HepG2 (cell line): ENCODE results near the gene TMEM256. TPM values are rescaled to one million over a fixed set of nuclear protein-coding genes. Genes with fewer than 3 reads are reported as not detected.

Source experiments
- ATAC-seq: fragments of 200-7000 bp; cut with Tn5 transposase; 3 replicates; pipeline ENCODE4 v1.9.1; 2020; ENCODE audit warnings: mild to moderate bottlenecking, moderate library complexity
- BruUV-seq: library from RNA; stranded (reverse); fragments of 400-500 nt; replicated peaks from 2 replicates; lab custom pipeline; 2021; lab: Mats Ljungman, UMichigan
- CTCF ChIA-PET: fragments of 300-600 bp; formaldehyde crosslinking; extraction: SDS; loops from one replicate; lab custom pipeline; 2021; ENCODE audit warnings: low total read pairs, inconsistent platforms, low intra/inter-chr PET ratio; lab: Yijun Ruan, JAX
- POLR2A ChIA-PET: fragments of 350-600 bp; sonication (Branson Sonifier 250); formaldehyde crosslinking; loops from one replicate; lab custom pipeline; 2020; ENCODE audit warnings: antibody characterized with exemption, inconsistent platforms; lab: Yijun Ruan, JAX
- DNase-seq: peaks from one replicate; pipeline ENCODE4 v3.0.0-alpha.2; 2015; ENCODE audit warnings: low spot score
- FAIRE-seq: peaks from 3 replicates; lab custom pipeline; 2011; peaks lifted over from hg19 to GRCh38; lab: Jason Lieb, UNC
- H2AFZ ChIP-seq: one replicate; pipeline ENCODE4 v1.6.1; 2011; ENCODE audit warnings: low read length, inconsistent platforms
- H3K27ac ChIP-seq: fragments of 300-600 bp; 3 replicates; pipeline ENCODE4 v1.8.0; 2011; ENCODE audit warnings: mixed run types, mild to moderate bottlenecking, mixed read lengths, low read length, inconsistent platforms; ENCODE audit not compliant: insufficient read depth; ENCODE audit errors: extremely low read length
- H3K27me3 ChIP-seq, 2 experiments: fragments of 200-600 bp in 1 of 2; 2 replicates in 1 of 2; 3 replicates in 1 of 2; pipeline versions ENCODE4 v1.6.0 to v1.8.0; 2011; ENCODE audit warnings: low read length in 2 of 2, mild to moderate bottlenecking in 2 of 2, moderate library complexity in 2 of 2, inconsistent platforms in 1 of 2; ENCODE audit not compliant: insufficient read depth in 2 of 2, control insufficient read depth in 1 of 2
- H3K36me3 ChIP-seq, 2 experiments: fragments of 200-600 bp in 1 of 2; replicated peaks in 1 of 2; 2 replicates in 1 of 2; 3 replicates in 1 of 2; pipeline versions ENCODE4 v1.5.1 to v1.8.0; 2011; ENCODE audit warnings: low read length in 2 of 2, inconsistent platforms in 1 of 2; ENCODE audit not compliant: insufficient read depth in 2 of 2, control insufficient read depth in 1 of 2
- H3K4me1 ChIP-seq: 2 replicates; pipeline ENCODE4 v1.5.1; 2012; ENCODE audit warnings: low read length, inconsistent platforms; ENCODE audit not compliant: insufficient read depth
- H3K4me2 ChIP-seq: 2 replicates; pipeline ENCODE4 v1.6.0; 2011; ENCODE audit warnings: low read depth, low read length, inconsistent platforms
- H3K4me3 ChIP-seq, 3 experiments: fragments of 200-600 bp in 1 of 3; sonication (generic), shearing (Covaris generic) in 1 of 3; replicated peaks in 1 of 3; 2 replicates each; pipeline ENCODE4 v1.5.1; 2011 to 2016; ENCODE audit warnings: low read length in 3 of 3, inconsistent platforms in 2 of 3, low read depth in 2 of 3, mild to moderate bottlenecking in 2 of 3, control low read depth in 1 of 3, mixed read lengths in 1 of 3; ENCODE audit not compliant: insufficient read depth in 1 of 3
- H3K79me2 ChIP-seq: one replicate; pipeline ENCODE4 v1.6.1; 2011; ENCODE audit warnings: low read length, inconsistent platforms; ENCODE audit not compliant: insufficient read depth
- H3K9ac ChIP-seq: 2 replicates; pipeline ENCODE4 v1.6.0; 2011; ENCODE audit warnings: mild to moderate bottlenecking, low read depth, low read length, inconsistent platforms; ENCODE audit not compliant: insufficient read depth
- H3K9me3 ChIP-seq: 2 replicates; pipeline ENCODE4 v1.5.1; 2012; ENCODE audit warnings: mild to moderate bottlenecking, low read length
- H4K20me1 ChIP-seq: 2 replicates; pipeline ENCODE4 v1.6.0; 2011; ENCODE audit warnings: inconsistent platforms, mild to moderate bottlenecking, low read length, moderate library complexity; ENCODE audit not compliant: insufficient read depth
- FOXJ3 ChIP-seq: sonication (generic); formaldehyde crosslinking; IDR thresholded peaks from 2 replicates; pipeline ENCODE4 v1.4.0; 2020; ENCODE audit warnings: missing genetic modification reagents, mild to moderate bottlenecking, borderline replicate concordance
- KLF13 ChIP-seq: sonication (generic); formaldehyde crosslinking; IDR thresholded peaks from 2 replicates; pipeline ENCODE4 v1.4.0; 2020; ENCODE audit warnings: mild to moderate bottlenecking, missing genetic modification reagents
- LBX2 ChIP-seq: sonication (generic); formaldehyde crosslinking; IDR thresholded peaks from 2 replicates; pipeline ENCODE4 v1.5.0; 2020; ENCODE audit warnings: missing genetic modification reagents, mild to moderate bottlenecking, borderline replicate concordance
- MBD4 ChIP-seq: IDR thresholded peaks from 2 replicates; pipeline ENCODE4 v1.6.1; 2012; ENCODE audit warnings: low read length, inconsistent platforms, borderline replicate concordance
- MEIS2 ChIP-seq: sonication (generic); formaldehyde crosslinking; IDR thresholded peaks from 2 replicates; pipeline ENCODE4 v1.9.0; 2021; ENCODE audit warnings: mild to moderate bottlenecking, missing genetic modification reagents
- MTA3 ChIP-seq: sonication (generic); formaldehyde crosslinking; IDR thresholded peaks from 2 replicates; pipeline ENCODE4 v1.4.0; 2020; ENCODE audit warnings: missing genetic modification reagents
- NR2C2 ChIP-seq: sonication (generic); formaldehyde crosslinking; IDR thresholded peaks from 2 replicates; pipeline ENCODE4 v1.4.0; 2020; ENCODE audit warnings: missing genetic modification reagents, mild to moderate bottlenecking, moderate library complexity, borderline replicate concordance
- PBX2 ChIP-seq: IDR thresholded peaks from 2 replicates; pipeline ENCODE4 v1.6.1; 2016; ENCODE audit warnings: control low read depth
- REST ChIP-seq, 2 experiments: IDR thresholded peaks; 2 replicates each; pipeline ENCODE4 v1.6.1; 2011 to 2012; ENCODE audit warnings: low read length in 2 of 2, borderline replicate concordance in 1 of 2, low read depth in 1 of 2, mild to moderate bottlenecking in 1 of 2, moderate library complexity in 1 of 2
- SOX5 ChIP-seq: IDR thresholded peaks from 2 replicates; pipeline ENCODE4 v1.6.1; 2016; ENCODE audit warnings: borderline replicate concordance
- TFAP4 ChIP-seq: sonication (generic); IDR thresholded peaks from 2 replicates; pipeline ENCODE4 v1.6.1; 2016; ENCODE audit warnings: low read depth, borderline replicate concordance
- ZKSCAN1 ChIP-seq: fragments of 150-350 bp; IDR thresholded peaks from 2 replicates; pipeline ENCODE4 v1.6.1; 2014; ENCODE audit warnings: low read length
- ZNF501 ChIP-seq: sonication (generic); formaldehyde crosslinking; IDR thresholded peaks from 2 replicates; pipeline ENCODE4 v1.5.1; 2020; ENCODE audit warnings: mild to moderate bottlenecking, moderate library complexity, missing genetic modification reagents
- ZNF547 ChIP-seq: sonication (generic); formaldehyde crosslinking; IDR thresholded peaks from 2 replicates; pipeline ENCODE4 v1.5.1; 2020; ENCODE audit warnings: mild to moderate bottlenecking, missing genetic modification reagents
- ZNF552 ChIP-seq: sonication (generic); formaldehyde crosslinking; IDR thresholded peaks from 2 replicates; pipeline ENCODE4 v1.9.0; 2022; ENCODE audit warnings: missing genetic modification reagents, mild to moderate bottlenecking, borderline replicate concordance
- ZNF569 ChIP-seq: sonication (generic); formaldehyde crosslinking; IDR thresholded peaks from 2 replicates; pipeline ENCODE4 v1.5.0; 2020; ENCODE audit warnings: mild to moderate bottlenecking, missing genetic modification reagents, moderate library complexity, borderline replicate concordance
- ZNF644 ChIP-seq: IDR thresholded peaks from 2 replicates; pipeline ENCODE4 v1.6.1; 2016; ENCODE audit warnings: low read depth
- ZNF672 ChIP-seq: sonication (generic); formaldehyde crosslinking; IDR thresholded peaks from 2 replicates; pipeline ENCODE4 v1.8.1; 2022; ENCODE audit warnings: missing genetic modification reagents
- WGBS: methylation state at CpG from one replicate; pipeline ENCODE4 v1.1.6; 2017; ENCODE audit warnings: low lambda C conversion rate; 5-methylcytosine and 5-hydroxymethylcytosine counted together
- in situ Hi-C: cut with HindIII; loops from 2 replicates; pipeline ENCODE4 v1.10.0; 2017; ENCODE audit warnings: low pct_unique_long_range_greater_than_20kb; ENCODE audit not compliant: extremely low pct_ligation_motif_present
- intact Hi-C: fragments of 100-400 bp; cut with micrococcal nuclease; formaldehyde crosslinking; loops from one replicate; pipeline ENCODE4 v1.10.0; 2022; ENCODE audit not compliant: unreplicated experiment
- polyA plus RNA-seq, 8 experiments: library from polyadenylated mRNA; depleted of rRNA in 3 of 8; stranded (reverse) in 7 of 8; unstranded in 1 of 8; fragments of >200 nt; fragmentation: Illumina TruSeq in 4 of 8; extraction: Trizol in 4 of 8; gene quantifications; 2 replicates each; pipeline versions ENCODE4 v1.2.1 to v1.2.3, GENCODE V29; 2011 to 2016; ENCODE audit warnings: low read depth in 4 of 8, missing spikeins in 1 of 8, mixed read lengths in 1 of 8; ENCODE audit not compliant: insufficient read depth in 1 of 8
- total RNA-seq, 5 experiments: library from RNA; depleted of rRNA; stranded (reverse); fragments of >200 nt; fragmentation: Illumina TruSeq; extraction: Trizol; gene quantifications; 2 replicates each; pipeline ENCODE4 v1.2.3, GENCODE V29; 2016; ENCODE audit warnings: low read depth in 1 of 5

TMEM256 gene
- total and polyA plus RNA-seq, 2 of the 13 experiments (the other 11 are each of a cell fraction or from before 2014, with no cell fraction given), result 231 to 252 TPM

- H3K36me3 ChIP-seq, result no peaks in the 10 kb centered on the region
- DNase-seq, result peak; percentile 24
- POLR2A ChIA-PET, result interaction anchor here (0.6 to 2.1 kb wide), 7 partner anchors 9 to 100 kb away, joined by 3 to 24 read pairs (median 3); partner anchors contain the start of genes PLSCR3, SLC2A4, TMEM102 and TMEM256
- peak within 1 kb of the TSS; percentile 70 for H3K9ac ChIP-seq
- WGBS, result 2% methylated on average over 47 of the region's 52 CpGs
- peaks cover 21% of the 10 kb centered on the region for H3K4me1 ChIP-seq
- peak; percentile 77 for ATAC-seq
- in situ Hi-C loops, result no loop called here
- TSS peak; percentile 79 for BruUV-seq
- peak within 1 kb of the TSS; percentile 88 for H3K4me2 ChIP-seq
- peak within 1 kb of the TSS; percentile 64 for H2AFZ ChIP-seq
- CTCF ChIA-PET, result no interaction called here
- no peak for FAIRE-seq
- intact Hi-C loops, result no loop called here
- H3K27ac ChIP-seq, result no peak within 1 kb of the TSS
- H3K4me3 ChIP-seq, result peak within 1 kb of the TSS; percentile 62 to 83 (median 77)
- peaks cover 4% of the 10 kb centered on the region; the same call in 1 of the 2 replicates for H3K9me3 ChIP-seq
- no peaks in the 10 kb centered on the region for H3K79me2 ChIP-seq
- no peaks in the 10 kb centered on the region for H4K20me1 ChIP-seq
- H3K27me3 ChIP-seq, result peaks cover 0 to 7% of the 10 kb centered on the region in 2 experiments; a peak in 1 of 5 replicates
- peak; percentile 39; the same call in 1 of the 2 replicates for TF ChIP-seq ZNF547
- TF ChIP-seq SOX5 (CRISPR knock-in tag), result no peak
- TF ChIP-seq MEIS2 (CRISPR knock-in tag), result no peak
- 0 out of 2 replicates have a peak, but pooled peaks have one; percentile 27 for TF ChIP-seq NR2C2 (CRISPR knock-in tag)
- TF ChIP-seq ZNF672 (CRISPR knock-in tag), result no peak
- no peak for TF ChIP-seq PBX2 (CRISPR knock-in tag)
- TF ChIP-seq ZNF644, result no peak
- no peak for TF ChIP-seq REST (IDR thresholded peaks at IDR 0.05; ENCODE audit: borderline replicate concordance in 1 of 2, low read depth in 1 of 2, low read length in 2 of 2)
- peak; percentile 23; the same call in 1 of the 2 replicates for TF ChIP-seq TFAP4
- no peak for TF ChIP-seq ZNF569
- no peak for TF ChIP-seq MBD4
- TF ChIP-seq KLF13 (CRISPR knock-in tag), result no peak
- TF ChIP-seq ZNF501, result no peak
- no peak for TF ChIP-seq ZKSCAN1
- no peak for TF ChIP-seq FOXJ3 (CRISPR knock-in tag)
- TF ChIP-seq MTA3 (CRISPR knock-in tag), result no peak
- TF ChIP-seq LBX2 (CRISPR knock-in tag), result 0 out of 2 replicates have a peak, but pooled peaks have one; percentile 32
- TF ChIP-seq ZNF552 (CRISPR knock-in tag), result no peak
Observed at GRCh38 chr17:7380855-7381683, 22.8 kb downstream of the TMEM256 start, which contains the start of gene TNK1. TSS of gene TNK1 (plus strand) at chr17:7381089. CDS start at chr17:7382927, 1,838 bp downstream.
